M059J (cell line): ENCODE results near the gene CMTR2. TPM values are rescaled to one million over a fixed set of nuclear protein-coding genes. Genes with fewer than 3 reads are reported as not detected.
"Not testable (repeated sequence)": the region's sequence is repeated elsewhere in the genome, so short reads cannot be mapped to it uniquely, and the experiment has no call there.

Source experiments
- DNase-seq: peaks from one replicate; pipeline ENCODE4 v3.0.0-alpha.2; 2012; ENCODE audit warnings: low read depth
- total RNA-seq: library from RNA; depleted of rRNA; stranded (reverse); fragments of >200 nt; shearing (Covaris generic); gene quantifications from 2 replicates; pipeline ENCODE4 v1.2.3, GENCODE V29; 2014; rRNA removed

CMTR2 gene
- 21.3 and 33.8 TPM in 2 replicates for total RNA-seq

GRCh38 chr16:71288890-71289731 is at the start of gene CMTR2:
Gene CMTR2, minus strand, starts transcription at chr16:71289402. Its CDS starts 3,482 bp downstream, at chr16:71285920.
- DNase-seq: peak; percentile 97

GRCh38 chr16:71338632-71339031 is 49.4 kb upstream of the CMTR2 start:
- DNase-seq: no peak

GRCh38 chr16:71338193-71338592 is 49.0 kb upstream of the CMTR2 start:
- peak; percentile 55 for DNase-seq

- DNase-seq: no peak
These were observed 48.4 kb upstream of the CMTR2 start for GRCh38 chr16:71337631-71338030.

- DNase-seq: no peak
These were observed 38.9 kb upstream of the CMTR2 start for GRCh38 chr16:71328151-71328550.

GRCh38 chr16:71327720-71328119 is 38.5 kb upstream of the CMTR2 start:
- no peak for DNase-seq

- no peak for DNase-seq
These were observed 30.8 kb upstream of the CMTR2 start for GRCh38 chr16:71319999-71320398.

- no peak for DNase-seq
These were observed 26.1 kb upstream of the CMTR2 start for GRCh38 chr16:71315269-71315668.

- DNase-seq: not testable (repeated sequence)
These were observed 24.4 kb upstream of the CMTR2 start for GRCh38 chr16:71313591-71313990.

- DNase-seq: peak; percentile 10
These were observed 22.5 kb upstream of the CMTR2 start for GRCh38 chr16:71311553-71312158.

GRCh38 chr16:71303938-71304337 is 14.7 kb upstream of the CMTR2 start:
- peak; percentile 54 for DNase-seq

- DNase-seq: peak; percentile 3
These were observed 8.1 kb upstream of the CMTR2 start for GRCh38 chr16:71297341-71297634.

- DNase-seq: no peak
These were observed 7.6 kb upstream of the CMTR2 start for GRCh38 chr16:71296584-71297340.

GRCh38 chr16:71295950-71296349 is 6.7 kb upstream of the CMTR2 start:
- no peak for DNase-seq

- DNase-seq: no peak
These were observed 4.7 kb upstream of the CMTR2 start for GRCh38 chr16:71293919-71294318.

- not testable (repeated sequence) for DNase-seq
These were observed 2.9 kb upstream of the CMTR2 start for GRCh38 chr16:71292095-71292494.

- DNase-seq: no peak
These were observed 495 bp upstream of the CMTR2 start for GRCh38 chr16:71289732-71290062.

- peak; percentile 34 for DNase-seq
These were observed 672 bp downstream of the CMTR2 start for GRCh38 chr16:71288570-71288889.

GRCh38 chr16:71287911-71288310 is 1.3 kb downstream of the CMTR2 start:
- no peak for DNase-seq

GRCh38 chr16:71287454-71287853 is 1.7 kb downstream of the CMTR2 start:
- DNase-seq: no peak

- no peak for DNase-seq
These were observed 5.6 kb downstream of the CMTR2 start for GRCh38 chr16:71283612-71284011.

- DNase-seq: no peak
These were observed 6.3 kb downstream of the CMTR2 start for GRCh38 chr16:71282943-71283342.
